ENCODE data around the gene NAPEPLD. TPM values are rescaled to one million over a fixed set of nuclear protein-coding genes. Genes with fewer than 3 reads are reported as not detected.
"Not testable (repeated sequence)": the region's sequence is repeated elsewhere in the genome, so short reads cannot be mapped to it uniquely, and the experiment has no call there.

NAPEPLD gene
- total RNA-seq, 1 experiment from 2014 or later, result 19.2 TPM

- H3K27ac ChIP-seq (ENCODE audit: low read length); H3K9me3 ChIP-seq (ENCODE audit: control insufficient read depth, insufficient read depth, low read depth, low read length); H3K27me3 ChIP-seq (ENCODE audit: control insufficient read depth, insufficient read depth, low read length); DNase-seq (ENCODE audit: low read depth, low spot score); BruUV-seq (replicated peaks); intact Hi-C loops (cut with micrococcal nuclease; ENCODE audit: unreplicated experiment); in situ Hi-C loops (cut with HindIII; ENCODE audit: low pct_unique_long_range_greater_than_20kb, low sequenced_read_pairs); H3K4me1 ChIP-seq (ENCODE audit: control insufficient read depth, insufficient read depth, low read length); H3K36me3 ChIP-seq (ENCODE audit: control insufficient read depth, insufficient read depth, low read length); CTCF ChIA-PET; H3K4me3 ChIP-seq (ENCODE audit: low read depth in 2 of 2, low read length in 2 of 2); POLR2A ChIA-PET: not testable (repeated sequence)
- ATAC-seq, result peak; percentile 66; the same call in 1 of the 2 replicates
Observed at GRCh38 chr7:103171695-103172414, 23.0 kb upstream of the NAPEPLD start.

- H3K27ac ChIP-seq (ENCODE audit: low read length); in situ Hi-C loops (cut with HindIII; ENCODE audit: low pct_unique_long_range_greater_than_20kb, low sequenced_read_pairs); H3K4me3 ChIP-seq (ENCODE audit: low read depth in 2 of 2, low read length in 2 of 2); H3K4me1 ChIP-seq (ENCODE audit: control insufficient read depth, insufficient read depth, low read length); H3K27me3 ChIP-seq (ENCODE audit: control insufficient read depth, insufficient read depth, low read length); POLR2A ChIA-PET; BruUV-seq (replicated peaks); ATAC-seq; H3K36me3 ChIP-seq (ENCODE audit: control insufficient read depth, insufficient read depth, low read length); DNase-seq (ENCODE audit: low read depth, low spot score); intact Hi-C loops (cut with micrococcal nuclease; ENCODE audit: unreplicated experiment); CTCF ChIA-PET; H3K9me3 ChIP-seq (ENCODE audit: control insufficient read depth, insufficient read depth, low read depth, low read length): not testable (repeated sequence)
Observed at GRCh38 chr7:103166921-103167544, 18.1 kb upstream of the NAPEPLD start.

GRCh38 chr7:103163087-103163825 is 14.4 kb upstream of the NAPEPLD start:
- DNase-seq (ENCODE audit: low read depth, low spot score); BruUV-seq (replicated peaks); H3K36me3 ChIP-seq (ENCODE audit: control insufficient read depth, insufficient read depth, low read length); ATAC-seq; H3K27me3 ChIP-seq (ENCODE audit: control insufficient read depth, insufficient read depth, low read length); H3K9me3 ChIP-seq (ENCODE audit: control insufficient read depth, insufficient read depth, low read depth, low read length); in situ Hi-C loops (cut with HindIII; ENCODE audit: low pct_unique_long_range_greater_than_20kb, low sequenced_read_pairs); H3K4me3 ChIP-seq (ENCODE audit: low read depth in 2 of 2, low read length in 2 of 2); CTCF ChIA-PET; intact Hi-C loops (cut with micrococcal nuclease; ENCODE audit: unreplicated experiment); H3K27ac ChIP-seq (ENCODE audit: low read length); H3K4me1 ChIP-seq (ENCODE audit: control insufficient read depth, insufficient read depth, low read length): not testable (repeated sequence)
- POLR2A ChIA-PET, result interaction anchor here (1.0 kb wide), 1 partner anchor 190 kb away, joined by 3 read pairs; no protein-coding TSS in a partner anchor

- CTCF ChIA-PET; H3K4me3 ChIP-seq (ENCODE audit: low read depth in 2 of 2, low read length in 2 of 2); DNase-seq (ENCODE audit: low read depth, low spot score); H3K4me1 ChIP-seq (ENCODE audit: control insufficient read depth, insufficient read depth, low read length); intact Hi-C loops (cut with micrococcal nuclease; ENCODE audit: unreplicated experiment); H3K27ac ChIP-seq (ENCODE audit: low read length); in situ Hi-C loops (cut with HindIII; ENCODE audit: low pct_unique_long_range_greater_than_20kb, low sequenced_read_pairs); H3K27me3 ChIP-seq (ENCODE audit: control insufficient read depth, insufficient read depth, low read length); H3K36me3 ChIP-seq (ENCODE audit: control insufficient read depth, insufficient read depth, low read length); H3K9me3 ChIP-seq (ENCODE audit: control insufficient read depth, insufficient read depth, low read depth, low read length); BruUV-seq (replicated peaks): not testable (repeated sequence)
- POLR2A ChIA-PET, result interaction anchor here (1.0 kb wide), 1 partner anchor 190 kb away, joined by 3 read pairs; no protein-coding TSS in a partner anchor
- ATAC-seq, result 0 out of 2 replicates have a peak, but pooled peaks have one; percentile 49
Observed at GRCh38 chr7:103162641-103163040, 13.7 kb upstream of the NAPEPLD start.

- POLR2A ChIA-PET, result interaction anchor here (1.0 kb wide), 1 partner anchor 191 kb away, joined by 3 read pairs; no protein-coding TSS in a partner anchor
- H3K4me3 ChIP-seq (ENCODE audit: low read depth in 2 of 2, low read length in 2 of 2); H3K36me3 ChIP-seq (ENCODE audit: control insufficient read depth, insufficient read depth, low read length); H3K27me3 ChIP-seq (ENCODE audit: control insufficient read depth, insufficient read depth, low read length); intact Hi-C loops (cut with micrococcal nuclease; ENCODE audit: unreplicated experiment); in situ Hi-C loops (cut with HindIII; ENCODE audit: low pct_unique_long_range_greater_than_20kb, low sequenced_read_pairs); ATAC-seq; DNase-seq (ENCODE audit: low read depth, low spot score); CTCF ChIA-PET; BruUV-seq (replicated peaks); H3K27ac ChIP-seq (ENCODE audit: low read length); H3K4me1 ChIP-seq (ENCODE audit: control insufficient read depth, insufficient read depth, low read length); H3K9me3 ChIP-seq (ENCODE audit: control insufficient read depth, insufficient read depth, low read depth, low read length): not testable (repeated sequence)
Observed at GRCh38 chr7:103161998-103162616, 13.2 kb upstream of the NAPEPLD start.

- H3K4me3 ChIP-seq (ENCODE audit: low read depth in 2 of 2, low read length in 2 of 2); BruUV-seq (replicated peaks); intact Hi-C loops (cut with micrococcal nuclease; ENCODE audit: unreplicated experiment): not testable (repeated sequence)
Observed at GRCh38 chr7:103159072-103159471, 10.2 kb upstream of the NAPEPLD start.

More at GRCh38 chr7:103159072-103159471, 10.2 kb upstream of the NAPEPLD start:
- H3K27me3 ChIP-seq (ENCODE audit: control insufficient read depth, insufficient read depth, low read length); DNase-seq (ENCODE audit: low read depth, low spot score); H3K9me3 ChIP-seq (ENCODE audit: control insufficient read depth, insufficient read depth, low read depth, low read length); H3K4me1 ChIP-seq (ENCODE audit: control insufficient read depth, insufficient read depth, low read length); H3K36me3 ChIP-seq (ENCODE audit: control insufficient read depth, insufficient read depth, low read length); H3K27ac ChIP-seq (ENCODE audit: low read length); POLR2A ChIA-PET; ATAC-seq; in situ Hi-C loops (cut with HindIII; ENCODE audit: low pct_unique_long_range_greater_than_20kb, low sequenced_read_pairs); CTCF ChIA-PET: not testable (repeated sequence)
